GM12878 (cell line): ENCODE results near the gene MUC5B. TPM values are rescaled to one million over a fixed set of nuclear protein-coding genes. Genes with fewer than 3 reads are reported as not detected.

Source experiments
- ATAC-seq: fragments of 200-7000 bp; cut with Tn5 transposase; 3 replicates; pipeline ENCODE4 v1.9.1; 2020; ENCODE audit warnings: mild to moderate bottlenecking, moderate library complexity
- BruUV-seq: library from RNA; stranded (reverse); fragments of 400-500 nt; replicated peaks from 2 replicates; lab custom pipeline; 2021; lab: Mats Ljungman, UMichigan
- CTCF ChIA-PET: fragments of 300-600 bp; sonication (Branson Sonifier 250); formaldehyde crosslinking; extraction: SDS; loops from one replicate; lab custom pipeline; 2021; ENCODE audit warnings: inconsistent platforms; lab: Yijun Ruan, JAX
- POLR2A ChIA-PET: fragments of 350-600 bp; formaldehyde crosslinking; extraction: SDS; loops from one replicate; lab custom pipeline; 2021; ENCODE audit warnings: inconsistent platforms; lab: Charles Lee
- RAD21 ChIA-PET: fragments of 300-600 bp; sonication (Branson Sonifier 250); formaldehyde crosslinking; loops from one replicate; lab custom pipeline; 2023; ENCODE audit warnings: antibody characterized with exemption; ENCODE audit not compliant: unreplicated experiment; lab: Charles Lee
- SMC1A ChIA-PET: fragments of 300-600 bp; sonication (Branson Sonifier 250); formaldehyde crosslinking; loops from one replicate; lab custom pipeline; 2023; ENCODE audit not compliant: unreplicated experiment, uncharacterized antibody; lab: Charles Lee
- DNase-seq: peaks from one replicate; pipeline ENCODE4 v3.0.0-alpha.2; 2011; ENCODE audit warnings: low read depth, low spot score
- FAIRE-seq: peaks from 3 replicates; lab custom pipeline; 2011; peaks lifted over from hg19 to GRCh38; lab: Jason Lieb, UNC
- H2AFZ ChIP-seq: 2 replicates; pipeline ENCODE4 v1.6.0; 2011; ENCODE audit warnings: low read depth, low read length, control low read depth; ENCODE audit not compliant: control insufficient read depth
- H3K27ac ChIP-seq: 2 replicates; pipeline ENCODE4 v1.5.1; 2011; ENCODE audit warnings: control low read depth; ENCODE audit not compliant: control insufficient read depth, insufficient read depth
- H3K27me3 ChIP-seq, 2 experiments: replicated peaks in 1 of 2; 2 replicates each; pipeline versions ENCODE4 v1.6.0 to v1.6.1; 2011; ENCODE audit warnings: low read length in 1 of 2; ENCODE audit not compliant: control insufficient read depth in 2 of 2, insufficient read depth in 2 of 2
- H3K36me3 ChIP-seq, 2 experiments: 2 replicates each; pipeline ENCODE4 v1.5.1; 2011; ENCODE audit warnings: low read length in 1 of 2; ENCODE audit not compliant: control insufficient read depth in 2 of 2, insufficient read depth in 2 of 2
- H3K4me1 ChIP-seq: 2 replicates; pipeline ENCODE4 v1.6.1; 2011; ENCODE audit warnings: mild to moderate bottlenecking, low read length, moderate library complexity, mixed read lengths; ENCODE audit not compliant: control insufficient read depth, insufficient read depth
- H3K4me2 ChIP-seq: 2 replicates; pipeline ENCODE4 v1.6.0; 2011; ENCODE audit warnings: control low read depth; ENCODE audit not compliant: control insufficient read depth, insufficient read depth
- H3K4me3 ChIP-seq: fragments of 200-600 bp; sonication (generic); 2 replicates; pipeline ENCODE4 v1.5.1; 2016
- H3K79me2 ChIP-seq: 2 replicates; pipeline ENCODE4 v1.6.0; 2011; ENCODE audit warnings: low read length; ENCODE audit not compliant: control insufficient read depth, insufficient read depth
- H3K9ac ChIP-seq: 2 replicates; pipeline ENCODE4 v1.8.0; 2011; ENCODE audit warnings: low read length, control low read depth, mixed read lengths; ENCODE audit not compliant: control insufficient read depth, insufficient read depth
- H3K9me3 ChIP-seq: replicated peaks from 3 replicates; pipeline ENCODE4 v1.5.1; 2011; ENCODE audit warnings: mild to moderate bottlenecking, low read length; ENCODE audit not compliant: control insufficient read depth, insufficient read depth
- H4K20me1 ChIP-seq: 2 replicates; pipeline ENCODE4 v1.6.0; 2011; ENCODE audit not compliant: control insufficient read depth, insufficient read depth
- ATF7 ChIP-seq: fragments of 450-650 bp; IDR thresholded peaks from 2 replicates; pipeline ENCODE4 v1.6.1; 2016; ENCODE audit warnings: low read depth, mild to moderate bottlenecking
- BCL11A ChIP-seq: IDR thresholded peaks from 2 replicates; pipeline ENCODE4 v1.6.1; 2011; ENCODE audit warnings: low read depth, low read length
- CREM ChIP-seq: IDR thresholded peaks from 2 replicates; pipeline ENCODE4 v1.6.1; 2014; ENCODE audit warnings: antibody characterized with exemption, low read depth
- E4F1 ChIP-seq: fragments of 450-650 bp; IDR thresholded peaks from 2 replicates; pipeline ENCODE4 v1.6.1; 2018; ENCODE audit warnings: borderline replicate concordance, mild to moderate bottlenecking; ENCODE audit not compliant: partially characterized antibody
- HDAC2 ChIP-seq: fragments of 200-600 bp; sonication (generic); IDR thresholded peaks from 2 replicates; pipeline ENCODE4 v1.6.1; 2017
- NR2C2 ChIP-seq: IDR thresholded peaks from 2 replicates; pipeline ENCODE4 v1.6.1; 2011; ENCODE audit warnings: borderline replicate concordance, low read depth; ENCODE audit not compliant: control insufficient read depth, insufficient read length
- SIN3A ChIP-seq: IDR thresholded peaks from 2 replicates; pipeline ENCODE4 v1.6.1; 2012; ENCODE audit warnings: low read depth, low read length, improper control_type of control experiment
- SMAD1 ChIP-seq: fragments of 450-650 bp; IDR thresholded peaks from 2 replicates; pipeline ENCODE4 v1.6.1; 2018; ENCODE audit warnings: mild to moderate bottlenecking, low read depth; ENCODE audit not compliant: partially characterized antibody
- ZNF592 ChIP-seq: fragments of 450-650 bp; IDR thresholded peaks from 2 replicates; pipeline ENCODE4 v1.6.1; 2017; ENCODE audit warnings: mild to moderate bottlenecking, moderate library complexity
- WGBS: methylation state at CpG from one replicate; pipeline ENCODE4 v1.1.6; 2016; ENCODE audit warnings: low lambda C conversion rate; ENCODE audit not compliant: insufficient replicate concordance, insufficient coverage; ENCODE audit errors: missing lambda C conversion rate; 5-methylcytosine and 5-hydroxymethylcytosine counted together
- in situ Hi-C: fragments of 300-500 bp; cut with MboI; formaldehyde crosslinking; loops from 9 replicates; pipeline ENCODE4 v1.14.3; 2018; ENCODE audit warnings: mixed read lengths
- intact Hi-C: fragments of 100-400 bp; cut with micrococcal nuclease; formaldehyde crosslinking; loops from one replicate; pipeline ENCODE4 v1.14.2; 2022; ENCODE audit not compliant: unreplicated experiment
- polyA plus RNA-seq, 11 experiments: library from polyadenylated mRNA; depleted of rRNA in 4 of 11; unstranded in 6 of 11; stranded (reverse) in 5 of 11; fragments of >200 nt; fragmentation: Nextera tagmentation in 4 of 11; fragmentation: Illumina TruSeq in 1 of 11; extraction: Ambion mirVana in 4 of 11; extraction: Trizol in 1 of 11; gene quantifications; 1 replicate in 1 of 11; 2 replicates in 10 of 11; pipeline versions ENCODE4 v1.2.1 to v1.2.3, GENCODE V29; 2011 to 2016; ENCODE audit warnings: inconsistent platforms in 2 of 11, missing spikeins in 2 of 11, low read depth in 1 of 11
- total RNA-seq, 4 experiments: library from RNA; depleted of rRNA in 3 of 4; stranded (reverse); fragments of >200 nt in 3 of 4; fragmentation: Illumina TruSeq in 1 of 4; extraction: Trizol in 1 of 4; gene quantifications; 2 replicates each; pipeline versions ENCODE4 v1.2.1 to v1.2.3, GENCODE V29; 2013 to 2021
- TF ChIP-seq, protein P1 (sequence below): fragments of 450-650 bp; formaldehyde crosslinking; IDR thresholded peaks from 2 replicates; pipeline ENCODE4 v1.5.0; 2022; ENCODE audit warnings: mild to moderate bottlenecking, missing genetic modification characterization
- TF ChIP-seq, protein P2 (sequence below): IDR thresholded peaks from 2 replicates; pipeline ENCODE4 v1.6.1; 2011; ENCODE audit warnings: borderline replicate concordance, low read depth, mild to moderate bottlenecking, moderate library complexity, low read length; ENCODE audit not compliant: insufficient read depth, poor library complexity, severe bottlenecking

MUC5B gene
- total and polyA plus RNA-seq, 10 of the 15 experiments (the other 5 are each of a cell fraction or from before 2014, with no cell fraction given), result 1.5 TPM; not detected in 9

GRCh38 chr11:1278766-1279673 is 56.2 kb downstream of the MUC5B start:
- H3K4me1 ChIP-seq, result no peaks in the 10 kb centered on the region
- peaks cover 2 to 6% of the 10 kb centered on the region in 2 experiments; a peak in 3 of 4 replicates for H3K36me3 ChIP-seq
- no peak overlapping the region for H3K9ac ChIP-seq
- ChIA-PET RAD21 (no interaction called here), CTCF (no interaction called here), SMC1A (no interaction called here)
- in situ Hi-C loops, result no loop called here
- WGBS, result 97% methylated on average over 39 of the region's 40 CpGs
- H3K27me3 ChIP-seq, result no peaks in the 10 kb centered on the region
- H4K20me1 ChIP-seq, result no peaks in the 10 kb centered on the region
- no TSS peak for BruUV-seq
- no peaks in the 10 kb centered on the region for H3K79me2 ChIP-seq
- no peak for ATAC-seq
- no peak for FAIRE-seq
- no peak for DNase-seq
- H3K9me3 ChIP-seq, result no peaks in the 10 kb centered on the region
- H3K4me2 ChIP-seq, result no peak overlapping the region
- TF ChIP-seq CREM, result no peak
- no peak for TF ChIP-seq ZNF592
- no peak for TF ChIP-seq E4F1
- TF ChIP-seq ATF7, result no peak
- no peak for TF ChIP-seq SMAD1
- TF ChIP-seq, protein P1, sequence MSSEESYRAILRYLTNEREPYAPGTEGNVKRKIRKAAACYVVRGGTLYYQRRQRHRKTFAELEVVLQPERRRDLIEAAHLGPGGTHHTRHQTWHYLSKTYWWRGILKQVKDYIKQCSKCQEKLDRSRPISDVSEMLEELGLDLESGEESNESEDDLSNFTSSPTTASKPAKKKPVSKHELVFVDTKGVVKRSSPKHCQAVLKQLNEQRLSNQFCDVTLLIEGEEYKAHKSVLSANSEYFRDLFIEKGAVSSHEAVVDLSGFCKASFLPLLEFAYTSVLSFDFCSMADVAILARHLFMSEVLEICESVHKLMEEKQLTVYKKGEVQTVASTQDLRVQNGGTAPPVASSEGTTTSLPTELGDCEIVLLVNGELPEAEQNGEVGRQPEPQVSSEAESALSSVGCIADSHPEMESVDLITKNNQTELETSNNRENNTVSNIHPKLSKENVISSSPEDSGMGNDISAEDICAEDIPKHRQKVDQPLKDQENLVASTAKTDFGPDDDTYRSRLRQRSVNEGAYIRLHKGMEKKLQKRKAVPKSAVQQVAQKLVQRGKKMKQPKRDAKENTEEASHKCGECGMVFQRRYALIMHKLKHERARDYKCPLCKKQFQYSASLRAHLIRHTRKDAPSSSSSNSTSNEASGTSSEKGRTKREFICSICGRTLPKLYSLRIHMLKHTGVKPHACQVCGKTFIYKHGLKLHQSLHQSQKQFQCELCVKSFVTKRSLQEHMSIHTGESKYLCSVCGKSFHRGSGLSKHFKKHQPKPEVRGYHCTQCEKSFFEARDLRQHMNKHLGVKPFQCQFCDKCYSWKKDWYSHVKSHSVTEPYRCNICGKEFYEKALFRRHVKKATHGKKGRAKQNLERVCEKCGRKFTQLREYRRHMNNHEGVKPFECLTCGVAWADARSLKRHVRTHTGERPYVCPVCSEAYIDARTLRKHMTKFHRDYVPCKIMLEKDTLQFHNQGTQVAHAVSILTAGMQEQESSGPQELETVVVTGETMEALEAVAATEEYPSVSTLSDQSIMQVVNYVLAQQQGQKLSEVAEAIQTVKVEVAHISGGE, result no peak
- no peak for TF ChIP-seq SIN3A
- TF ChIP-seq NR2C2, result no peak
- no peak for TF ChIP-seq HDAC2
- TF ChIP-seq, protein P2, sequence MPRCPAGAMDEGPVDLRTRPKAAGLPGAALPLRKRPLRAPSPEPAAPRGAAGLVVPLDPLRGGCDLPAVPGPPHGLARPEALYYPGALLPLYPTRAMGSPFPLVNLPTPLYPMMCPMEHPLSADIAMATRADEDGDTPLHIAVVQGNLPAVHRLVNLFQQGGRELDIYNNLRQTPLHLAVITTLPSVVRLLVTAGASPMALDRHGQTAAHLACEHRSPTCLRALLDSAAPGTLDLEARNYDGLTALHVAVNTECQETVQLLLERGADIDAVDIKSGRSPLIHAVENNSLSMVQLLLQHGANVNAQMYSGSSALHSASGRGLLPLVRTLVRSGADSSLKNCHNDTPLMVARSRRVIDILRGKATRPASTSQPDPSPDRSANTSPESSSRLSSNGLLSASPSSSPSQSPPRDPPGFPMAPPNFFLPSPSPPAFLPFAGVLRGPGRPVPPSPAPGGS, result no peak
- TF ChIP-seq BCL11A, result no peak
- TF ChIP-seq, all 136 proteins: peak for 0
- Histone ChIP-seq H3K4me3 (no peak overlapping the region), H3K27ac (no peak overlapping the region), H2AFZ (no peak overlapping the region)
- POLR2A ChIA-PET, result no interaction called here
- intact Hi-C loops, result no loop called here
